Smooth muscle cell (in vitro differentiated cells): ENCODE data around the gene ING4. TPM values are rescaled to one million over a fixed set of nuclear protein-coding genes. Genes with fewer than 3 reads are reported as not detected.

Experiments
- DNase-seq: peaks from one replicate; lab custom pipeline; 2025; ENCODE audit not compliant: unreplicated experiment; lab: John Stamatoyannopoulos, UW
- H2AFZ ChIP-seq: fragments of 200-600 bp; sonication (generic); 2 replicates; pipeline ENCODE4 v1.6.0; 2016; ENCODE audit warnings: antibody characterized with exemption, low read depth, mild to moderate bottlenecking
- H3F3A ChIP-seq: fragments of 200-600 bp; sonication (generic); 2 replicates; pipeline ENCODE4 v1.6.0; 2017; ENCODE audit warnings: antibody characterized with exemption, low read depth
- H3K27ac ChIP-seq: fragments of 200-600 bp; sonication (generic); 2 replicates; pipeline ENCODE4 v1.5.1; 2016; ENCODE audit warnings: low read depth, mild to moderate bottlenecking
- H3K27me3 ChIP-seq: fragments of 200-600 bp; sonication (generic); 2 replicates; pipeline ENCODE4 v1.6.1; 2016; ENCODE audit warnings: low read depth, mild to moderate bottlenecking
- H3K36me3 ChIP-seq: fragments of 200-600 bp; sonication (generic); 2 replicates; pipeline ENCODE4 v1.5.1; 2016; ENCODE audit warnings: low read depth
- H3K4me1 ChIP-seq: fragments of 200-600 bp; sonication (generic); 2 replicates; pipeline ENCODE4 v1.5.1; 2016; ENCODE audit warnings: low read depth
- H3K4me2 ChIP-seq: fragments of 200-600 bp; sonication (generic); 2 replicates; pipeline ENCODE4 v1.6.0; 2016; ENCODE audit warnings: mild to moderate bottlenecking
- H3K4me3 ChIP-seq: fragments of 200-600 bp; sonication (generic); 2 replicates; pipeline ENCODE4 v1.5.1; 2016; ENCODE audit warnings: mild to moderate bottlenecking
- H3K79me2 ChIP-seq: fragments of 200-600 bp; sonication (generic); 2 replicates; pipeline ENCODE4 v1.6.0; 2016; ENCODE audit warnings: low read depth, mild to moderate bottlenecking
- H3K9ac ChIP-seq: fragments of 200-600 bp; sonication (generic); 2 replicates; pipeline ENCODE4 v1.6.0; 2016; ENCODE audit warnings: low read depth
- H3K9me3 ChIP-seq: fragments of 200-600 bp; sonication (generic); replicated peaks from 2 replicates; pipeline ENCODE4 v1.5.1; 2016; ENCODE audit warnings: low read depth
- H4K20me1 ChIP-seq: fragments of 200-600 bp; sonication (generic); 2 replicates; pipeline ENCODE4 v1.6.0; 2016; ENCODE audit warnings: low read depth
- CTCF ChIP-seq: fragments of 200-600 bp; sonication (generic); IDR thresholded peaks from 2 replicates; pipeline ENCODE4 v1.5.1; 2017; ENCODE audit warnings: borderline replicate concordance, mild to moderate bottlenecking, antibody characterized with exemption; ENCODE audit not compliant: insufficient read depth, poor library complexity, severe bottlenecking
- WGBS: methylation state at CpG from one replicate; pipeline ENCODE4 v1.1.7; 2016; ENCODE audit warnings: low lambda C conversion rate; 5-methylcytosine and 5-hydroxymethylcytosine counted together
- polyA plus RNA-seq: library from polyadenylated mRNA; unstranded; fragments of >200 nt; fragmentation: Nextera tagmentation; extraction: Ambion mirVana; gene quantifications from 2 replicates; pipeline ENCODE4 v1.2.1, GENCODE V29; 2016
- total RNA-seq: library from RNA; depleted of rRNA; stranded (reverse); fragments of >200 nt; gene quantifications from 2 replicates; pipeline ENCODE4 v1.2.3, GENCODE V29; 2014

Gene ING4
- total and polyA plus RNA-seq, 2 experiments from 2014 or later = 24.8 to 27.0 TPM

GRCh38 chr12:6696690-6697583 is 34.0 kb upstream of the ING4 start:
- Histone ChIP-seq H3K4me1 (no peaks in the 10 kb centered on the region), H3K79me2 (no peaks in the 10 kb centered on the region), H3K9ac (no peak overlapping the region), H3K27ac (no peak overlapping the region), H3K36me3 (no peaks in the 10 kb centered on the region), H2AFZ (no peak overlapping the region), H3K9me3 (no peaks in the 10 kb centered on the region), H3K4me3 (no peak overlapping the region), H3F3A (no peaks in the 10 kb centered on the region), H3K4me2 (no peak overlapping the region), H3K27me3 (peaks cover 29% of the 10 kb centered on the region), H4K20me1 (no peaks in the 10 kb centered on the region)
- TF ChIP-seq CTCF = no peak
- DNase-seq = no peak
- 94% methylated on average over 17 of the region's 17 CpGs for WGBS

- 92% methylated on average over 6 of the region's 11 CpGs for WGBS
- H3K9ac ChIP-seq = no peak overlapping the region
Measured at GRCh38 chr12:6695313-6696045, 32.6 kb upstream of the ING4 start.

GRCh38 chr12:6694701-6695100 is 31.8 kb upstream of the ING4 start:
- no peak overlapping the region for H3K4me3 ChIP-seq
- DNase-seq = no peak
- no peak for TF ChIP-seq CTCF
- no peak overlapping the region for H2AFZ ChIP-seq
- H3K9me3 ChIP-seq = no peaks in the 10 kb centered on the region
- H3K4me2 ChIP-seq = no peak overlapping the region
- H3K79me2 ChIP-seq = peaks cover 6% of the 10 kb centered on the region
- peaks cover 5% of the 10 kb centered on the region for H3K4me1 ChIP-seq
- H4K20me1 ChIP-seq = no peaks in the 10 kb centered on the region
- H3K9ac ChIP-seq = no peak overlapping the region
- WGBS = 94% methylated on average over 9 of the region's 9 CpGs
- no peak overlapping the region for H3K27ac ChIP-seq
- no peaks in the 10 kb centered on the region for H3K36me3 ChIP-seq
- peaks cover 15% of the 10 kb centered on the region for H3K27me3 ChIP-seq
- H3F3A ChIP-seq = peaks cover 12% of the 10 kb centered on the region

More at GRCh38 chr12:6695313-6696045, 32.6 kb upstream of the ING4 start:
- Histone ChIP-seq H3K4me2 (no peak overlapping the region), H4K20me1 (no peaks in the 10 kb centered on the region), H3K9me3 (no peaks in the 10 kb centered on the region), H3K36me3 (no peaks in the 10 kb centered on the region), H3K79me2 (no peaks in the 10 kb centered on the region), H3K27ac (no peak overlapping the region), H3F3A (peaks cover 12% of the 10 kb centered on the region), H3K27me3 (peaks cover 21% of the 10 kb centered on the region), H3K4me1 (peaks cover under 1% of the 10 kb centered on the region), H3K4me3 (no peak overlapping the region), H2AFZ (no peak overlapping the region)
- no peak for DNase-seq
- no peak for TF ChIP-seq CTCF
